AG20443 (cell line): ENCODE measurements around the gene SACM1L.

ENCODE experiments used
- DNase-seq: peaks from one replicate; pipeline ENCODE4 v3.0.0; 2012; ENCODE audit warnings: low spot score, mixed read lengths

Gene SACM1L

GRCh38 chr3:45688882-45689786 is at the start of gene SACM1L:
Gene SACM1L (plus strand): TSS chr3:45689396. CDS start chr3:45689466, 70 bp downstream.
- DNase-seq = peak; percentile 96

DNA sequence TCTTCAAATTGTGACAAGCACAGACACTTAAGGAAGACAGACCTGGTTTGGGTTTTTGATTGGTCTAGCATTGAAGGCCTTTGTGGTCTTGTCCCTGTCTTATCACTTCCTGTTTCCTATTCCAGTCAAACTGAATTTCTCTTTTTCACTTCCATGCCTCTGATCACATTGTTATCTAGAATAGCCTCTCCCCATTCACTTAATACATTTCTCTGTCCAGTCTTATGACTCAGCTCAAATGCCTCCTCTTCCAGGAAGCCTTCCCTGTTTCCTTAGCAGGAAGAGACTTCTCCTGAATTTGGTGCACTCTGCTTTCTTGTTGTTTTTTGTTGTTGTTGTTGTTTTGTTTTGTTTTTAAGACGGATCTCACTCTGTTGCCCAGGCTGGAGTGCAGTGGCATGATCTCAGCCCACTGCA is 49.1 kb upstream of the SACM1L start:
- DNase-seq = no peak

DNA sequence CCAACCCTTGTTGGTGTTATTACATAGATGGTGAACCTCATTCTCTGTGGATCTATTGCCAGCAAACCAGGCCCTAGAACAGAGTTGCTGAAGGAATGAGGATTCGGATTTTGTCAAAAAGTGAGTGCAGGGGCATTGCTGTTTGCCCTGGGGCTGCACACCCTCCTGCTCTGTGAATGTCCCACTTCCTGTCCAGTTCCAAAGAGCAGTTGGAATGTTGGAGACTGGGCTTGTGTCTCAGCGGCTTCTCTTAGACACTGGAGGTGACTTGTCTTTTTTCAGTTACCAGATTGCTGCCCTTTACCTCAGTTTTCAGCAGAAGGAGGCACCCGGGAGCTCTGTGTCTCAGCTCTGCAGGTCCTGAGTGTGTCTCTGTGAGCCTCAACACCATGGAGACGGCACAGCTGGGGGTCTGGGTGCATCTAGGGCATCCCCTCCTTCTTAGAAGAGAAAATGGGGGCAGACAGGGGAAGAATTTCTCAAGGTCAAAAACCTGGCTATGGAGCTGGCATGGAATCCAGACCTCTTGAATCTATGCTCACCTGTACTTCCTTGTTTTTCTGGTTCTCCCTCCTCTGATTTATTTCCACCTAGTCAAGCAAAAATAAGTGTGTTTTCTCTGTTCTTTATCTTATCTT is 48.4 kb upstream of the SACM1L start:
- DNase-seq = no peak

DNA sequence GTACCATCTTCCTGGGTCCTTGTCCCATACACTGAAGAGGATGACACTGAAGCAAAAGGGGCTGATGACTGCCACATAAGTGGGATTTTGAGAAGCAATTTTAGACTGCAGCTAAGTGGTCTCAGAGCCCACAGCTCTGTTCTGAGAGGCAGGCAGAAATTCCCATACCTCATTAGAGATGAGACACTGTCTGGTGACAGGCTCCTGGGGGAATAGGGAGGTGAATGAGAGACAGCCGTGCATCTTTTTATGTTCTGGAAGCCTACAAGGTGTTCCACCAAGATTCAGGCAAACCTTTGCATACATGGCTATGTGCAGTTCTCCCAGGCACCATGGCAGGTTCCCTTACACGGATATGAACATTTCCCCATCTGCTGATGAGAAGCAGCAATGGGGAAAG is 47.4 kb upstream of the SACM1L start:
- DNase-seq = no peak

- no peak for DNase-seq
Measured at GRCh38 chr3:45642731-45643152, 46.5 kb upstream of the SACM1L start.

DNA sequence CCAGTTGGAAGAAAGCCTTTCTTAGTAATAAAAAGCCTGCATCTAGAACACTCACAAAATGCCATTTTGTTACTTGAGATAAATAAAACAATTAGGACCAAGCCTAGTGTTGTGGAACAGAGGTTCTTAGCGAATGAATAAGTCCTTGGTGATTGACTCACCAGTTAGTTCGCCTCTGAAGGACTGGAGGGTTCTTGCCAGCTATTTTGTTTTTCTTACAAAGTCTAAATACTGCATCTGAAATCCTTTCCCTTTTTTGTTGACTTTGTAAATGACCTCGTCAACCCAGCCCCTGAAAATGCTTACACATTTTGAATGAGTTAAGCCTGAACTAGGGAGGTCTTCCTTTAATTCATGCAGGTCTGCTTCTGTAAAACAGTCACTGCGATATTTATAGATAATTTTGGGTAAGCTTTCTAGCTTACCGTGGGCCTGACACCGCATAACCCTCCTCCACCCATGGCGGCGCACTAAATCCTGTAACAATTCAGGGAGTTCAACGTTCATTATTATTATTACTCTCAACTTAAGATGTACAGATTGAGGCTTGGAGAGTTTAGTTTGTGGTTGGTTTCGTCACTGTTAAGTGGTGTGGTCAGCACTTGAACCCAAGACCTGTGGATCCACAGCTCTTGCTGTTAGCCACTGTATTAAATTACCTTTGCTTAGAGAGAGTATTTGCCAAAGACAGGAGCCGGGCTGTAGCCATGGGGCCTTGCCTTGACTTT is 45.0 kb upstream of the SACM1L start:
- DNase-seq = peak; percentile 65

GRCh38 chr3:45644791-45645201 is 44.4 kb upstream of the SACM1L start:
- DNase-seq = peak; percentile 72

- DNase-seq = no peak
Measured at GRCh38 chr3:45646051-45646585, 43.1 kb upstream of the SACM1L start.

DNA sequence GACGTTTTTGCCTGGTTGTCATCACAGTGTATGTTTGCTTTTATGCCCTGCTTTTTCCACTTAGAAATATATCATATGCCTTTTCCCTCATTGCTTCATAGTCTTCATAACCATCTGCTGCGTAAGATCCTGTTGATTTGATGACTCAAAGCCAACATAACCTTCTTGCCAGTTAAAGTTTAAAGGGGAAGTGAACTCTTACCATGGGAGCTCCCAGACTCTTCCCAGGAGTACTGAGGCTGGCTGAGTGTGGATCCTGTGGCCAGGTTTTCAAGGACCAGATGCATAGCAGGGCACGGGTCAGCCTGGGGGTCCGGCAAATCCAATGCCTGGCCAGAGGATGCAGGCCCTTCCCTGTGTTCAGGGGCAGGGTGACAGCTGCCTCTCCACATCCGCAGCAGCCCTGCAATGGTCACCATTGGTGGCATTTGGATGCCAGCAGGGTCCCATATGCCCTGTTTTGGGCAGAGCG is 42.0 kb upstream of the SACM1L start:
- DNase-seq = peak; percentile 85

DNA sequence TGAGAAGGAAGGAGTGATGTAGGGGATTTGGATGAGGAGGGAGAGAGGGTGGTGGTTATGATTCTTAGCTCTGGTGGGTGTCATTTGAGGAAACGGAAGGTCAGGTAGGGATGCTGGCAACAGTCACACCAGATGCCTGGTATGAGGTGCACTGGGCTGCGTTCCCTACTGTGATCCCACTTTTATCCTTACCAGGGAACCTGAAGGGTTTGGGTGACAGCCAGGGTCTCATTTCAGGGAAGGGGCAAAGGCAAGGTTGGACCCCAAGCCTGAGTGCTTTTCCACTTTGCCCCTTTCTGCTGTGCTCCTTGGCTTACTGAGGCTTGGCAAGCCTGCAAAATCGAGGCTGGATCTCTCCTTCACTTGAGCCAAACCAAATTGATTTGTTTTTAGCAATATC is 36.0 kb upstream of the SACM1L start:
- no peak for DNase-seq

DNA sequence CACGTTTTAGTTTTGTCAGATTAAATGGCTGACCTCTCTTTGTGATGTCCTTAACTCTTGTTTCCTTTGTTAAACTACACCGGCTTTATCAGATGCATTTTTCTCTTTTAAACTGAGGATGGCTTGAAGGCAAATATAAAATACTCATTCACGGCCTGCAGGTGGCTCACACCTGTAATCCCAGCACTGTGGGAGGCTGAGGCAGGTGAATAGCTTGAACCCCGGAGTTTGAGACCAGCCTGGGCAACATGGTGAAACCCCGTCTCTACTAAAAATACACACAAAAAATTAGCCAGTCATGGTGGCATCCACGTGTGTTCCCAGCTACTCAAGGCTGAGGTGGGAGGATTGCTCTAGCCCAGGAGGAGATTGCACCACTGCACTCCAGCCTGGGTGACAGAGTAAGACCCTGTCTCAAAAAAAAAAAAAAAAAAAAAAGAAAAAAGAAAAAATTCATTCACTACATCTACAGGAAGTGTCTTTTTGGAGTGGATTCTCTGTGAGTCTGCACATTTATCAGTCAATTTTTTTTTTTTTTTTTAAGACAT is 34.7 kb upstream of the SACM1L start:
- no peak for DNase-seq

GRCh38 chr3:45655906-45656305 is 33.3 kb upstream of the SACM1L start:
- DNase-seq = no peak

DNA sequence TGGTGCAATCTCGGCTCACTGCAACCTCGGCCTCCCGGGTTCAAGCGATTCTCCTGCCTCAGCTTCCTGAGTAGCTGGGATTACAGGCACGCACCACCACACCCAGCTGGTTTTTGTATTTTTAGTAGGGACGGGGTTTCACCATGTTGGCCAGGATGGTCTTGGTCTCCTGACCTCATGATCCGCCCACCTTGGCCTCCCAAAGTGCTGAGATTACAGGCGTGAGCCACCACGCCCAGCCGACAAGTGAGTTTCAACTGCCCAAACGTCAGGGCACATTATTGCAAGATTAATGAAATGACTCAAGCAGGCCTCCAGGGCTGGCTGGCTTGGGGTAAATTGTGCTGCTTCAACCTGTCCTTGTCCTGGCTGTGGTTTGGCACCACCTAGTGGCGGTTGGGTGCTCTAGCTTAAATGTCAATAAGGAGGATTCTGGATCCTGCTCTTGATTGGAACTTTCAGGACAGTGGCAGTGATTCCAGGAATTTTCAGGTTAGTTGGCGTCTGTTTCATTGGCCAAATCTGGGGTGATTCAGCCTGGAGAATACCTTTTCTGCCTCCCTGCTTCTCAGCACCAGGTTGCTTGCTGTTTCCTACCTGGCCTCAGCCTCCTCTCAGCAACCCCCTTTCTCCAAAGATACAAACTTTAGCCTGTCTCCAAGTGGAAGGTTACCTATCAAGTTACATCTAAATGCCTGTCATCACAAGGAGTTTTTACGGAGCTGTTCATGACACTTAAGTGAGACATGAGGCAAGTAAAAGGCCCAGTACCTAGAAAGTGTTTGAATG is 32.4 kb upstream of the SACM1L start:
- peak; percentile 91 for DNase-seq

DNA sequence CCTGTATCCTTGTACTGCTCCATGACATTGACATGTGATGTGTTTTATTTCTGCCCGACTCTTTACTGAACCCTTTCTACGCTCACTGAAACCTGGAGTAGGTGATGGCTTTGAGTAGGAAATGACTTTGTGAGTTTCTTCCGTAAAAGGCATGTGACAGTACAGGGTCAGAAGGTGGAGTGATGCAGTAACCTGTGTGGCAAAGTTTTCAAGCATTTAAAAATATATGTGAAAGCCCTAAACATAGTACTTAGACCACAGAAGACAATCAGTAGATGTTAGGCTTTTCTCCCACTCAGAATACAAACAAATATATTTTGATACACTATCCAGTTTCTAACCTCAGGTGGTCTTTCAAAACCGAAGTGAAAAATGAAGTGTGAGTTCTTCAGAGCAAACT is 31.3 kb upstream of the SACM1L start:
- DNase-seq = no peak

GRCh38 chr3:45659661-45660566 is 29.3 kb upstream of the SACM1L start:
- DNase-seq = peak; percentile 80

- DNase-seq = no peak
Measured at GRCh38 chr3:45660567-45660901, 28.7 kb upstream of the SACM1L start.

DNA sequence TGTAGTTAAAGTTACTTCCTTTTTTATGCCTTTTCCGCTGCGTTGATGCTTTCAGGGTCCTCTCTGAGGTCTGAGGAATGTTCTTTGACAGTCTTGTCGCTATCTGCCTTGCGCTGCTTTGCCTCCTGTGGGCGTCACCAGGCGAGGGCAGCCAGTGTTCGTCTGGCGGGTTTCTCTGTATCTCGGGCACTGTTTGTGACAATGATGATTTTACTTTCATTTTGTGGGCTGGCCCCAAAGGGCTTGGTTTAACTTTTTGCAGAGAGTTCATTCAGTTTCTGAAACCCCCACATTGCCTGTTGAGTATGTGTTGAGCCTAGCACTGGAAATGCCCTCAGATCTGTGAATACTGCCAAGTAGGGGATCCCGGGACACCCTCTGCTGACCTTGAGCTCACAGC is 24.6 kb upstream of the SACM1L start:
- DNase-seq = no peak

DNA sequence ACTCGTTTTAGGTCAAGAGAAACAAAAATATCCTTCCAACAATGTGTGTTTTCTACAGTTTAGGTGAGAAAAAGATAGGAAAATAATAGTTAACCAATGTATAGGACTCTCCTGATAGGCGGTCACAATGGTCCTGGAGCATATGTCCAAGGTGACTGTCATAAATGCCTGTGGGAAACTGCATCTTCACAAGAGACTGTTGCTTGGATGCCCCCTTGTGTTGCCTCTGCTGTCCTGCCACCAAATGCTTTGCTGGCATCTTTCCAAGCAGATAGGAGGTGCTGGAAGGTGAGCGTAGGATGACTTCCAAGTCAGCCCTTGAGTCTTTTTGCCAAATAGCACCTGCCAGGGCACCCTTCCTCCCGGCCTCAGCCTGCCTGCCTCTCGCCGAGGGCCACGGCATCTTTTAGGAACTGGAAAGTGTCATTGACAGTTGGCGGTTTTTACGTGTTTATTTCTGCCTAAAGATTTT is 24.1 kb upstream of the SACM1L start:
- DNase-seq = no peak

DNA sequence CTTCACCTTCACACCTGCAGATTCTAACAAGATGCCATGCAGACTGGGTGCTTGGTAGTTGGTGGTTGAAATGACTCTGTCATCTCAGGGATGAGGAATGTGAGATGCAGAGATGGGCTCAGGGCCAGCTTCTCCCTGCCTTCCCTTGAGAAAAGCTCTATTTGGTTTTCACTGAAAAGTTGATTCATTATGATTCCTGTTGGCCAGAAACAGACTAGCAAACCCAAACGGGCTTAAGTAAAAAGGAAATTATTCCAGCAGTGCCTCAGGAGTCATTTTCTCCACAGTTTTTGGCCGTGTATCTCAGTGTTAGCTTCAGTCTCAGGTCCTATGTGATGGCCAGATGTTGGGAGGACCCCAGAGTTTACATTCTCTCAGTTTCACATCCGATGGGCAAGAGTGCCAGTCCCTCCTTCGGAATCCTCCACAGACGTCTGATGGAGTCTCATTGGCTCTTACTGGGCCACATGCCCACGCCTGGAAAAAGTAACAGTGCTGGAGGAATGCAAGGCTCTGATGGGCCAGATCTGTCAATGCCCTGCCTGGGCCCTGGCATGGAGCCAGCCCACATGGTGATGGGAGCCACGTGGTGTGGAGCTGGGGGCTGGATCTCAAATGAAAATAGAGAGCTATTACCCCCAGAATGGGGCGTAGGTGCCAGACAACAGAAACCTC is 22.3 kb upstream of the SACM1L start:
- no peak for DNase-seq

DNA sequence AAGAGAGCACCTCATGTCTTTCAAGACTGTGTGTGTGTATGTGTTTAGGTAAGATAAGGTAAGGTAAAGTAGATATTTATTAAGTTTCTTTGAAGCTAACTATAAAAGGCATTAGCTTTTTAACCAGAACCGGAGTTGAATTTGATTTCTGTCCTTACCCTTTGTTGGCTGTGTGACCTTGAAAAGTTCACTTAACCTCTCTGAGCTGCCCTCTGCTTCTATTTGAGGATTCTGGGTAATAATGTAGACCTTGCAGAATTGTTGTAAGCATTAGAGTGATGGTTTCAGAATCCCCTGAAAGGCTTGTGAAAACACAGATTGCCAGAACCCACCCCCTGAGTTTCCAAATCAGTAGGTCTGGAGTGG is 21.6 kb upstream of the SACM1L start:
- DNase-seq = no peak
